Measurements from ENCODE around the gene CTNNBL1. TPM values are rescaled to one million over a fixed set of nuclear protein-coding genes. Genes with fewer than 3 reads are reported as not detected.

Gene CTNNBL1
- total and polyA plus RNA-seq, 2 donors (not counting 1 experiment from before 2014, with no cell fraction given), result 31.3 to 39.0 TPM

GRCh38 chr20:37856932-37857660 is 163.3 kb downstream of the CTNNBL1 start:
- H3K79me2 ChIP-seq (ENCODE audit: control insufficient read depth, insufficient read depth, low read length), result no peaks in the 10 kb centered on the region
- peak; percentile 69 to 78 for DNase-seq (ENCODE audit: low read depth in 2 of 2)
- no peak overlapping the region for H3K9ac ChIP-seq (ENCODE audit: insufficient read depth, low read length)
- peaks cover 7% of the 10 kb centered on the region for H3K4me1 ChIP-seq (ENCODE audit: control insufficient read depth, extremely low read depth, insufficient read depth, low read length)
- TF ChIP-seq EZH2 (IDR thresholded peaks at IDR 0.05; ENCODE audit: low read length, missing control alignments) (no peak), CTCF (conservative IDR thresholded peaks at IDR 0.05 in 1 of 2, IDR thresholded peaks at IDR 0.05 in 1 of 2; ENCODE audit: low read depth in 1 of 2, low read length in 2 of 2) (no peak)
- H2AFZ ChIP-seq (ENCODE audit: low read length), result no peak overlapping the region
- no peak overlapping the region for H3K4me2 ChIP-seq (ENCODE audit: extremely low read depth, insufficient read depth, low read length)
- no peaks in the 10 kb centered on the region for H3K27me3 ChIP-seq (ENCODE audit: control insufficient read depth, insufficient read depth, low read length)
- no peaks in the 10 kb centered on the region for H3K36me3 ChIP-seq (ENCODE audit: control insufficient read depth, insufficient read depth, low read length)
- peak overlapping the region; percentile 53 for H3K27ac ChIP-seq (ENCODE audit: insufficient read depth, low read length)
- no peak overlapping the region for H3K4me3 ChIP-seq (replicated peaks in 1 of 4; ENCODE audit: control extremely low read depth in 1 of 4, insufficient read depth in 1 of 4, low read depth in 3 of 4, low read length in 4 of 4)
- H4K20me1 ChIP-seq (ENCODE audit: control insufficient read depth, extremely low read depth, insufficient read depth, low read length), result no peaks in the 10 kb centered on the region
- H3K9me3 ChIP-seq (ENCODE audit: control insufficient read depth, insufficient read depth, low read depth, low read length), result no peaks in the 10 kb centered on the region

GRCh38 chr20:37859406-37860171 is 165.8 kb downstream of the CTNNBL1 start:
- Histone ChIP-seq H3K27me3 (ENCODE audit: control insufficient read depth, insufficient read depth, low read length) (no peaks in the 10 kb centered on the region), H4K20me1 (ENCODE audit: control insufficient read depth, extremely low read depth, insufficient read depth, low read length) (no peaks in the 10 kb centered on the region), H3K9me3 (ENCODE audit: control insufficient read depth, insufficient read depth, low read depth, low read length) (no peaks in the 10 kb centered on the region), H3K4me3 (replicated peaks in 1 of 4; ENCODE audit: control extremely low read depth in 1 of 4, insufficient read depth in 1 of 4, low read depth in 3 of 4, low read length in 4 of 4) (no peak overlapping the region), H3K4me2 (ENCODE audit: extremely low read depth, insufficient read depth, low read length) (no peak overlapping the region), H3K79me2 (ENCODE audit: control insufficient read depth, insufficient read depth, low read length) (no peaks in the 10 kb centered on the region), H2AFZ (ENCODE audit: low read length) (no peak overlapping the region), H3K9ac (ENCODE audit: insufficient read depth, low read length) (no peak overlapping the region), H3K4me1 (ENCODE audit: control insufficient read depth, extremely low read depth, insufficient read depth, low read length) (peaks cover 7% of the 10 kb centered on the region), H3K36me3 (ENCODE audit: control insufficient read depth, insufficient read depth, low read length) (no peaks in the 10 kb centered on the region), H3K27ac (ENCODE audit: insufficient read depth, low read length) (no peak overlapping the region)
- TF ChIP-seq CTCF (conservative IDR thresholded peaks at IDR 0.05 in 1 of 2, IDR thresholded peaks at IDR 0.05 in 1 of 2; ENCODE audit: low read depth in 1 of 2, low read length in 2 of 2), result no peak
- no peak for TF ChIP-seq EZH2 (IDR thresholded peaks at IDR 0.05; ENCODE audit: low read length, missing control alignments)
- DNase-seq (ENCODE audit: low read depth in 2 of 2), result no peak

- Histone ChIP-seq H3K9me3 (ENCODE audit: control insufficient read depth, insufficient read depth, low read depth, low read length) (no peaks in the 10 kb centered on the region), H3K4me3 (replicated peaks in 1 of 4; ENCODE audit: control extremely low read depth in 1 of 4, insufficient read depth in 1 of 4, low read depth in 3 of 4, low read length in 4 of 4) (no peak overlapping the region), H3K9ac (ENCODE audit: insufficient read depth, low read length) (no peak overlapping the region), H4K20me1 (ENCODE audit: control insufficient read depth, extremely low read depth, insufficient read depth, low read length) (no peaks in the 10 kb centered on the region), H3K27me3 (ENCODE audit: control insufficient read depth, insufficient read depth, low read length) (no peaks in the 10 kb centered on the region), H3K27ac (ENCODE audit: insufficient read depth, low read length) (no peak overlapping the region), H3K36me3 (ENCODE audit: control insufficient read depth, insufficient read depth, low read length) (peaks cover 1% of the 10 kb centered on the region), H3K79me2 (ENCODE audit: control insufficient read depth, insufficient read depth, low read length) (no peaks in the 10 kb centered on the region), H2AFZ (ENCODE audit: low read length) (no peak overlapping the region), H3K4me2 (ENCODE audit: extremely low read depth, insufficient read depth, low read length) (no peak overlapping the region), H3K4me1 (ENCODE audit: control insufficient read depth, extremely low read depth, insufficient read depth, low read length) (no peaks in the 10 kb centered on the region)
- DNase-seq (ENCODE audit: low read depth in 2 of 2), result no peak
- TF ChIP-seq EZH2 (IDR thresholded peaks at IDR 0.05; ENCODE audit: low read length, missing control alignments) (no peak), CTCF (conservative IDR thresholded peaks at IDR 0.05 in 1 of 2, IDR thresholded peaks at IDR 0.05 in 1 of 2; ENCODE audit: low read depth in 1 of 2, low read length in 2 of 2) (no peak)
Observed at GRCh38 chr20:37863289-37863688, 169.5 kb downstream of the CTNNBL1 start.
